Amniotic epithelial cell (primary cell): ENCODE measurements around the gene PLBD2.
"Not testable (repeated sequence)": the region's sequence is repeated elsewhere in the genome, so short reads cannot be mapped to it uniquely, and the experiment has no call there.

Experiments used
- DNase-seq: peaks from one replicate; pipeline ENCODE4 v3.0.0-alpha.2; 2010; ENCODE audit warnings: low read depth

The PLBD2 gene

GRCh38 chr12:113333877-113334785, 24.3 kb upstream of the PLBD2 start:
- no peak for DNase-seq

- DNase-seq: peak; percentile 57
Observed at GRCh38 chr12:113334786-113335539, 23.4 kb upstream of the PLBD2 start, which contains the start of gene SLC8B1. SLC8B1 (minus strand) TSS chr12:113335109; CDS start chr12:113332878, 2,231 bp downstream.

- no peak for DNase-seq
Observed at GRCh38 chr12:113339540-113339939, 18.8 kb upstream of the PLBD2 start.

- DNase-seq: no peak
Observed at GRCh38 chr12:113340061-113340460, 18.3 kb upstream of the PLBD2 start.

GRCh38 chr12:113341535-113341934, 16.9 kb upstream of the PLBD2 start:
- DNase-seq: no peak

- DNase-seq: no peak
Observed at GRCh38 chr12:113345318-113345717, 13.1 kb upstream of the PLBD2 start.

- no peak for DNase-seq
Observed at GRCh38 chr12:113346353-113346752, 12.0 kb upstream of the PLBD2 start.

- DNase-seq: no peak
Observed at GRCh38 chr12:113347107-113347506, 11.3 kb upstream of the PLBD2 start.

- no peak for DNase-seq
Observed at GRCh38 chr12:113347892-113348291, 10.5 kb upstream of the PLBD2 start.

GRCh38 chr12:113348849-113349536, 9.4 kb upstream of the PLBD2 start:
- no peak for DNase-seq

GRCh38 chr12:113351089-113351488, 7.3 kb upstream of the PLBD2 start:
- no peak for DNase-seq

- not testable (repeated sequence) for DNase-seq
Observed at GRCh38 chr12:113354192-113354591, 4.2 kb upstream of the PLBD2 start.

GRCh38 chr12:113359133-113359938, 949 bp downstream of the PLBD2 start:
- DNase-seq: no peak

GRCh38 chr12:113359939-113360748, 1.8 kb downstream of the PLBD2 start:
- no peak for DNase-seq

GRCh38 chr12:113361574-113362370, 3.4 kb downstream of the PLBD2 start:
- DNase-seq: no peak

- no peak for DNase-seq
Observed at GRCh38 chr12:113364698-113365097, 6.3 kb downstream of the PLBD2 start.

GRCh38 chr12:113365639-113366395, 7.4 kb downstream of the PLBD2 start:
- DNase-seq: no peak

GRCh38 chr12:113366827-113367226, 8.4 kb downstream of the PLBD2 start:
- DNase-seq: no peak

GRCh38 chr12:113368331-113368730, 9.9 kb downstream of the PLBD2 start:
- no peak for DNase-seq
